Activated CD4-positive, alpha-beta T cell treated with anti-CD3 and anti-CD28 coated beads, Interleukin-2, amount 10 ng/mL, durations not matched to agents 24 days and 14 days (primary cell): ENCODE measurements around the gene C6orf120. TPM values are rescaled to one million over a fixed set of nuclear protein-coding genes. Genes with fewer than 3 reads are reported as not detected.
A peak's percentile ranks its signal among the peaks of the same experiment; 100 is the strongest.
"Not testable (repeated sequence)": the region's sequence is repeated elsewhere in the genome, so short reads cannot be mapped to it uniquely, and the experiment has no call there.

Source experiments
- DNase-seq: peaks from one replicate; pipeline ENCODE4 v3.0.0; 2022
- H3K27ac Mint-ChIP-seq: one replicate; pipeline ENCODE4 v1.8.0; 2022; ENCODE audit warnings: mild to moderate bottlenecking, mixed read lengths
- H3K27me3 Mint-ChIP-seq: one replicate; pipeline ENCODE4 v1.8.0; 2022; ENCODE audit warnings: mixed read lengths
- H3K36me3 Mint-ChIP-seq: one replicate; pipeline ENCODE4 v1.8.0; 2022; ENCODE audit warnings: low read depth, mild to moderate bottlenecking, mixed read lengths
- H3K4me1 Mint-ChIP-seq: one replicate; pipeline ENCODE4 v1.8.0; 2021; ENCODE audit warnings: mixed read lengths
- H3K4me3 Mint-ChIP-seq: one replicate; pipeline ENCODE4 v1.8.0; 2022; ENCODE audit warnings: mild to moderate bottlenecking, moderate library complexity, mixed read lengths
- H3K9me3 Mint-ChIP-seq: one replicate; pipeline ENCODE4 v1.8.0; 2021; ENCODE audit warnings: mixed read lengths
- intact Hi-C: fragments of 100-400 bp; cut with micrococcal nuclease; formaldehyde crosslinking; loops from one replicate; pipeline ENCODE4 v1.15.1; 2023
- total RNA-seq: library from RNA; stranded (reverse); gene quantifications from 2 replicates; pipeline ENCODE4 v1.2.3, GENCODE V29; 2022

The C6orf120 gene
- total RNA-seq, 1 donor from 2014 or later, result 23.8 TPM

GRCh38 chr6:169697115-169697514, 4.8 kb upstream of the C6orf120 start:
- H3K4me3 Mint-ChIP-seq, H3K9me3 Mint-ChIP-seq, H3K36me3 Mint-ChIP-seq, intact Hi-C loops, H3K27ac Mint-ChIP-seq, H3K27me3 Mint-ChIP-seq, H3K4me1 Mint-ChIP-seq: not testable (repeated sequence)
- DNase-seq, result peak; percentile 65

- Mint-ChIP-seq H3K4me1 (peaks cover 18% of the 10 kb centered on the region), H3K9me3 (peaks cover 5% of the 10 kb centered on the region), H3K27ac (no peak overlapping the region), H3K4me3 (peak overlapping the region; percentile 19), H3K36me3 (peaks cover 20% of the 10 kb centered on the region), H3K27me3 (no peaks in the 10 kb centered on the region)
- DNase-seq, result no peak
- intact Hi-C loops, result loop anchor here (2.0 to 5.0 kb wide), 3 partner anchors 45 to 882 kb away; partner anchors contain the start of genes FAM120B and PDCD2
Observed at GRCh38 chr6:169700296-169700695, 1.6 kb upstream of the C6orf120 start.

GRCh38 chr6:169701311-169701953, 494 bp upstream of the C6orf120 start:
- peaks cover under 1% of the 10 kb centered on the region for H3K9me3 Mint-ChIP-seq
- no peak for DNase-seq

GRCh38 chr6:169702840-169703246, 917 bp downstream of the C6orf120 start:
- H3K27me3 Mint-ChIP-seq, result no peaks in the 10 kb centered on the region
- DNase-seq, result no peak
- no peaks in the 10 kb centered on the region for H3K9me3 Mint-ChIP-seq
- H3K27ac Mint-ChIP-seq, result peak overlapping the region; percentile 89
- peaks cover 30% of the 10 kb centered on the region for H3K36me3 Mint-ChIP-seq
- intact Hi-C loops, result loop anchor here (1.0 to 5.0 kb wide), 6 partner anchors 20 to 879 kb away; partner anchors contain the start of genes DYNLT2, ERMARD, FAM120B and PDCD2
- peaks cover 29% of the 10 kb centered on the region for H3K4me1 Mint-ChIP-seq
- H3K4me3 Mint-ChIP-seq, result peak overlapping the region; percentile 94

More at GRCh38 chr6:169701311-169701953, 494 bp upstream of the C6orf120 start:
- intact Hi-C loops, result loop anchor here (2.0 to 5.0 kb wide), 3 partner anchors 47 to 881 kb away; partner anchors contain the start of genes FAM120B and PDCD2
- Mint-ChIP-seq H3K27ac (peak overlapping the region; percentile 87), H3K27me3 (no peaks in the 10 kb centered on the region), H3K4me1 (peaks cover 26% of the 10 kb centered on the region), H3K36me3 (peaks cover 24% of the 10 kb centered on the region), H3K4me3 (peak overlapping the region; percentile 94)

- Mint-ChIP-seq H3K27me3 (no peaks in the 10 kb centered on the region), H3K4me1 (peaks cover 29% of the 10 kb centered on the region), H3K36me3 (peaks cover 46% of the 10 kb centered on the region), H3K4me3 (no peak overlapping the region), H3K9me3 (no peaks in the 10 kb centered on the region), H3K27ac (peak overlapping the region; percentile 29)
- no peak for DNase-seq
- intact Hi-C loops, result no loop called here
Observed at GRCh38 chr6:169707772-169708171, 5.8 kb downstream of the C6orf120 start.

- H3K4me3 Mint-ChIP-seq, result no peak overlapping the region
Observed at GRCh38 chr6:169709293-169709692, 7.4 kb downstream of the C6orf120 start.

GRCh38 chr6:169710009-169710408, 8.1 kb downstream of the C6orf120 start:
- peaks cover 42% of the 10 kb centered on the region for H3K36me3 Mint-ChIP-seq
- H3K27ac Mint-ChIP-seq, result no peak overlapping the region

More at GRCh38 chr6:169709293-169709692, 7.4 kb downstream of the C6orf120 start:
- H3K27me3 Mint-ChIP-seq, result no peaks in the 10 kb centered on the region
- intact Hi-C loops, result no loop called here
- no peaks in the 10 kb centered on the region for H3K9me3 Mint-ChIP-seq
- no peak overlapping the region for H3K27ac Mint-ChIP-seq
- no peak for DNase-seq
- H3K36me3 Mint-ChIP-seq, result peaks cover 40% of the 10 kb centered on the region
- H3K4me1 Mint-ChIP-seq, result peaks cover 22% of the 10 kb centered on the region

GRCh38 chr6:169714178-169714577, 12.3 kb downstream of the C6orf120 start:
- no peak overlapping the region for H3K27ac Mint-ChIP-seq
- H3K4me1 Mint-ChIP-seq, result peaks cover 5% of the 10 kb centered on the region
- H3K27me3 Mint-ChIP-seq, result no peaks in the 10 kb centered on the region
- no peak for DNase-seq
- intact Hi-C loops, result no loop called here
- H3K36me3 Mint-ChIP-seq, result peaks cover 46% of the 10 kb centered on the region
- H3K4me3 Mint-ChIP-seq, result no peak overlapping the region
- no peaks in the 10 kb centered on the region for H3K9me3 Mint-ChIP-seq

More at GRCh38 chr6:169710009-169710408, 8.1 kb downstream of the C6orf120 start:
- Mint-ChIP-seq H3K4me3 (no peak overlapping the region), H3K9me3 (no peaks in the 10 kb centered on the region), H3K4me1 (peaks cover 18% of the 10 kb centered on the region), H3K27me3 (no peaks in the 10 kb centered on the region)
- no peak for DNase-seq
- intact Hi-C loops, result no loop called here

- H3K4me1 Mint-ChIP-seq, result peaks cover 6% of the 10 kb centered on the region
- peaks cover 50% of the 10 kb centered on the region for H3K36me3 Mint-ChIP-seq
- no peaks in the 10 kb centered on the region for H3K9me3 Mint-ChIP-seq
- intact Hi-C loops, result no loop called here
- no peak for DNase-seq
- H3K27ac Mint-ChIP-seq, result no peak overlapping the region
- H3K4me3 Mint-ChIP-seq, result no peak overlapping the region
- H3K27me3 Mint-ChIP-seq, result no peaks in the 10 kb centered on the region
Observed at GRCh38 chr6:169714595-169714994, 12.7 kb downstream of the C6orf120 start.

- no peaks in the 10 kb centered on the region for H3K9me3 Mint-ChIP-seq
- DNase-seq, result no peak
- H3K27ac Mint-ChIP-seq, result no peak overlapping the region
- peaks cover 19% of the 10 kb centered on the region for H3K4me1 Mint-ChIP-seq
- no peaks in the 10 kb centered on the region for H3K27me3 Mint-ChIP-seq
- H3K4me3 Mint-ChIP-seq, result no peak overlapping the region
- peaks cover 39% of the 10 kb centered on the region for H3K36me3 Mint-ChIP-seq
- intact Hi-C loops, result no loop called here
Observed at GRCh38 chr6:169719117-169719516, 17.2 kb downstream of the C6orf120 start.

- H3K4me3 Mint-ChIP-seq, result no peak overlapping the region
- no peak overlapping the region for H3K27ac Mint-ChIP-seq
- peaks cover 23% of the 10 kb centered on the region for H3K4me1 Mint-ChIP-seq
- intact Hi-C loops, result loop anchor here (5.0 kb wide), 1 partner anchor 508 kb away; no protein-coding TSS in a partner anchor
- peaks cover 3% of the 10 kb centered on the region for H3K27me3 Mint-ChIP-seq
- H3K36me3 Mint-ChIP-seq, result peaks cover 30% of the 10 kb centered on the region
- DNase-seq, result no peak
- no peaks in the 10 kb centered on the region for H3K9me3 Mint-ChIP-seq
Observed at GRCh38 chr6:169720207-169720855, 18.4 kb downstream of the C6orf120 start.

GRCh38 chr6:169722362-169723199, 20.7 kb downstream of the C6orf120 start:
- Mint-ChIP-seq H3K9me3 (no peaks in the 10 kb centered on the region), H3K27ac (peak overlapping the region; percentile 94), H3K4me1 (peaks cover 23% of the 10 kb centered on the region), H3K27me3 (peaks cover 5% of the 10 kb centered on the region), H3K4me3 (peak overlapping the region; percentile 90), H3K36me3 (peaks cover 18% of the 10 kb centered on the region)
- DNase-seq, result peak; percentile 81
- intact Hi-C loops, result loop anchor here (1.0 to 5.0 kb wide), 3 partner anchors 20 to 830 kb away; partner anchors contain the start of genes C6orf120, PSMB1 and WDR27

GRCh38 chr6:169723200-169723909, 21.4 kb downstream of the C6orf120 start:
- Mint-ChIP-seq H3K9me3 (no peaks in the 10 kb centered on the region), H3K27me3 (peaks cover 5% of the 10 kb centered on the region), H3K4me3 (peak overlapping the region; percentile 90), H3K27ac (peak overlapping the region; percentile 94), H3K36me3 (peaks cover 16% of the 10 kb centered on the region), H3K4me1 (peaks cover 28% of the 10 kb centered on the region)
- DNase-seq, result peak; percentile 89
- intact Hi-C loops, result loop anchor here (1.0 to 5.0 kb wide), 3 partner anchors 21 to 829 kb away; partner anchors contain the start of genes C6orf120, PSMB1 and WDR27
